ENCODE measurements around the gene PCNT. TPM values are rescaled to one million over a fixed set of nuclear protein-coding genes. Genes with fewer than 3 reads are reported as not detected.

Gene PCNT
- total and polyA plus RNA-seq, 10 of the 15 experiments (the other 5 are each of a cell fraction or from before 2014, with no cell fraction given) = 2.9 to 39.6 (median 20.5) TPM

- peaks cover 9 to 54% of the 10 kb centered on the region in 2 experiments; a peak in 3 of 4 replicates for H3K36me3 ChIP-seq (ENCODE audit: control insufficient read depth in 2 of 2, insufficient read depth in 2 of 2, low read length in 1 of 2)
- no peak overlapping the region for H3K4me3 ChIP-seq
- H3K9ac ChIP-seq (ENCODE audit: control insufficient read depth, insufficient read depth, low read length) = no peak overlapping the region
- intact Hi-C loops (cut with micrococcal nuclease; ENCODE audit: unreplicated experiment) (no loop called here), in situ Hi-C loops (cut with MboI) (no loop called here)
- DNase-seq (ENCODE audit: low read depth, low spot score) (no peak), ATAC-seq (no peak), FAIRE-seq (no peak)
- BruUV-seq (replicated peaks) = no TSS peak
- 94% methylated on average over 33 of the region's 33 CpGs for WGBS (ENCODE audit: insufficient coverage, insufficient replicate concordance, low lambda C conversion rate, missing lambda C conversion rate)
- H2AFZ ChIP-seq (ENCODE audit: control insufficient read depth, low read depth, low read length) = no peak overlapping the region
- no peaks in the 10 kb centered on the region for H3K79me2 ChIP-seq (ENCODE audit: control insufficient read depth, insufficient read depth, low read length)
- RAD21 ChIA-PET (ENCODE audit: unreplicated experiment) = no interaction called here
- SMC1A ChIA-PET (ENCODE audit: uncharacterized antibody, unreplicated experiment) = no interaction called here
- peaks cover 3% of the 10 kb centered on the region; the same call in 1 of the 2 replicates for H3K4me1 ChIP-seq (ENCODE audit: control insufficient read depth, insufficient read depth, low read length)
- no peaks in the 10 kb centered on the region for H3K9me3 ChIP-seq (replicated peaks; ENCODE audit: control insufficient read depth, insufficient read depth, low read length)
- H3K4me2 ChIP-seq (ENCODE audit: control insufficient read depth, insufficient read depth) = no peak overlapping the region
- TF ChIP-seq GABPA (IDR thresholded peaks at IDR 0.05; ENCODE audit: low read depth) (no peak), ATF7 (IDR thresholded peaks at IDR 0.05; ENCODE audit: low read depth) (no peak), MYB (IDR thresholded peaks at IDR 0.05; ENCODE audit: borderline replicate concordance, low read depth, low read length) (no peak), ZNF217 (IDR thresholded peaks at IDR 0.05) (no peak), HCFC1 (IDR thresholded peaks at IDR 0.05; ENCODE audit: low read length) (no peak), PAX5 (IDR thresholded peaks at IDR 0.05; ENCODE audit: borderline replicate concordance, low read depth, low read length) (no peak), ZBTB4 (CRISPR knock-in tag; IDR thresholded peaks at IDR 0.05) (no peak), ZNF384 (IDR thresholded peaks at IDR 0.05; ENCODE audit: borderline replicate concordance, low read depth, low read length) (no peak), HSF1 (IDR thresholded peaks at IDR 0.05; ENCODE audit: low read depth, low read length) (no peak), MTA2 (IDR thresholded peaks at IDR 0.05; ENCODE audit: low read depth) (no peak), NBN (IDR thresholded peaks at IDR 0.05) (no peak), SREBF1 (IDR thresholded peaks at IDR 0.05; ENCODE audit: low read length) (no peak), EGR1 (IDR thresholded peaks at IDR 0.05; ENCODE audit: borderline replicate concordance in 1 of 2, low read depth in 2 of 2, low read length in 2 of 2) (no peak), LARP7 (IDR thresholded peaks at IDR 0.05) (no peak), PML (IDR thresholded peaks at IDR 0.05; ENCODE audit: low read length) (no peak), BCLAF1 (IDR thresholded peaks at IDR 0.05) (no peak), YBX1 (IDR thresholded peaks at IDR 0.05) (no peak)
- H3K27me3 ChIP-seq (replicated peaks in 1 of 2; ENCODE audit: control insufficient read depth in 2 of 2, insufficient read depth in 2 of 2, low read length in 1 of 2) = no peaks in the 10 kb centered on the region
- no peak overlapping the region for H3K27ac ChIP-seq (ENCODE audit: control insufficient read depth, insufficient read depth)
- CTCF ChIA-PET = no interaction called here
- H4K20me1 ChIP-seq (ENCODE audit: control insufficient read depth, insufficient read depth) = no peaks in the 10 kb centered on the region
- POLR2A ChIA-PET = no interaction called here
These were observed 31.4 kb downstream of the PCNT start for GRCh38 chr21:46355161-46356004.
